Measurements from ENCODE around the gene ZFP36L2. TPM values are rescaled to one million over a fixed set of nuclear protein-coding genes. Genes with fewer than 3 reads are reported as not detected.
A peak's percentile ranks its signal among the peaks of the same experiment; 100 is the strongest.

ZFP36L2 gene
- total and polyA plus RNA-seq, 2 donors (not counting 1 experiment from before 2014, with no cell fraction given), result 94.9 to 482 TPM

DNA sequence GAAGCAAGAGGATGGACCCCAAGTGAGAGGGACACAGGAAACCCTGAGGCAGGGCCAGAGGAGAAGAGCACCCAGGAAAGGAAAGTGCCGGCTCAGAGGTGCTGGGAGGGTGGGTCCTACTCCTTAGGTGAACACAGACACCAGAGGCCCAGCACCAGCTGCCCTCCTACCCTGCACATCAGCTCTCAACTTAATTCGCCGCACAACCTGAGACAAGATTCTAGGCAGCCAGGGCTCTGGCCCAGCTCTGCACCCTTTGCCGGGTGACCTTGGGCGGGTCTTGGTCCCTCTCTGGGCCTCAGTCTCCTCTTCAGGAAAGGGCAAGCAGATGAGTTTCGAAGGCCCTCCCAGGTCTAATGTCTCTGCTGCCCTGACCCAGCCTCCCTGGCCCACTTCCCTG is 28.1 kb downstream of the ZFP36L2 start:
- H3K4me1 Mint-ChIP-seq, result peaks cover 42% of the 10 kb centered on the region
- intact Hi-C loops (cut with micrococcal nuclease), result no loop called here
- Histone ChIP-seq H3K4me1 (ENCODE audit: control insufficient read depth in 2 of 2, insufficient read depth in 2 of 2, low read length in 2 of 2) (peaks cover 40 to 53% of the 10 kb centered on the region in 2 donors), H3K9me3 (ENCODE audit: control extremely low read depth in 1 of 3, control insufficient read depth in 2 of 3, insufficient read depth in 1 of 3, low read length in 2 of 3) (no peaks in the 10 kb centered on the region), H3K27me3 (replicated peaks in 1 of 4; ENCODE audit: control extremely low read depth in 1 of 4, control insufficient read depth in 3 of 4, insufficient read depth in 4 of 4, low read length in 3 of 4) (no peaks in the 10 kb centered on the region), H3K36me3 (replicated peaks in 1 of 2; ENCODE audit: control extremely low read depth in 1 of 2, control insufficient read depth in 1 of 2, extremely low read depth in 1 of 2, insufficient read depth in 2 of 2, low read length in 1 of 2) (no peaks in the 10 kb centered on the region), H3K27ac (ENCODE audit: low read length in 2 of 2) (no peak overlapping the region), H4K20me1 (ENCODE audit: control insufficient read depth, insufficient read depth, low read length, poor library complexity, severe bottlenecking) (no peaks in the 10 kb centered on the region), H3K79me2 (ENCODE audit: control insufficient read depth, insufficient read depth, low read length) (peaks cover 4% of the 10 kb centered on the region), H3K9ac (ENCODE audit: low read length) (no peak overlapping the region), H3K4me3 (ENCODE audit: control extremely low read depth in 1 of 5, extremely low read depth in 1 of 5, insufficient read depth in 1 of 5, low read depth in 2 of 5, low read length in 4 of 5) (no peak overlapping the region), H3K4me2 (replicated peaks; ENCODE audit: low read depth, low read length, poor library complexity, severe bottlenecking) (no peak overlapping the region), H2AFZ (ENCODE audit: insufficient read depth, low read depth, low read length, poor library complexity, severe bottlenecking) (no peak overlapping the region)
- TF ChIP-seq, protein P1, sequence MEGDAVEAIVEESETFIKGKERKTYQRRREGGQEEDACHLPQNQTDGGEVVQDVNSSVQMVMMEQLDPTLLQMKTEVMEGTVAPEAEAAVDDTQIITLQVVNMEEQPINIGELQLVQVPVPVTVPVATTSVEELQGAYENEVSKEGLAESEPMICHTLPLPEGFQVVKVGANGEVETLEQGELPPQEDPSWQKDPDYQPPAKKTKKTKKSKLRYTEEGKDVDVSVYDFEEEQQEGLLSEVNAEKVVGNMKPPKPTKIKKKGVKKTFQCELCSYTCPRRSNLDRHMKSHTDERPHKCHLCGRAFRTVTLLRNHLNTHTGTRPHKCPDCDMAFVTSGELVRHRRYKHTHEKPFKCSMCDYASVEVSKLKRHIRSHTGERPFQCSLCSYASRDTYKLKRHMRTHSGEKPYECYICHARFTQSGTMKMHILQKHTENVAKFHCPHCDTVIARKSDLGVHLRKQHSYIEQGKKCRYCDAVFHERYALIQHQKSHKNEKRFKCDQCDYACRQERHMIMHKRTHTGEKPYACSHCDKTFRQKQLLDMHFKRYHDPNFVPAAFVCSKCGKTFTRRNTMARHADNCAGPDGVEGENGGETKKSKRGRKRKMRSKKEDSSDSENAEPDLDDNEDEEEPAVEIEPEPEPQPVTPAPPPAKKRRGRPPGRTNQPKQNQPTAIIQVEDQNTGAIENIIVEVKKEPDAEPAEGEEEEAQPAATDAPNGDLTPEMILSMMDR (IDR thresholded peaks at IDR 0.05), result no peak
- no peak for TF ChIP-seq EZH2 (IDR thresholded peaks at IDR 0.05; ENCODE audit: borderline replicate concordance, insufficient read depth, low read depth, low read length, poor library complexity, severe bottlenecking)
- H3K27me3 Mint-ChIP-seq, result no peaks in the 10 kb centered on the region
- H3K4me3 Mint-ChIP-seq, result no peak overlapping the region
- ATAC-seq (ENCODE audit: low read depth) (no peak), DNase-seq (no peak)
- peaks cover 3% of the 10 kb centered on the region for H3K9me3 Mint-ChIP-seq (ENCODE audit: insufficient read depth)
- ChIA-PET CTCF (no interaction called here), POLR2A (interaction anchor here (1.3 kb wide), 1 partner anchor 22 kb away, joined by 6 read pairs; no protein-coding TSS in a partner anchor)
- 97% methylated on average over 5 of the region's 6 CpGs for WGBS (ENCODE audit: insufficient coverage)
- H3K27ac Mint-ChIP-seq, result no peak overlapping the region

DNA sequence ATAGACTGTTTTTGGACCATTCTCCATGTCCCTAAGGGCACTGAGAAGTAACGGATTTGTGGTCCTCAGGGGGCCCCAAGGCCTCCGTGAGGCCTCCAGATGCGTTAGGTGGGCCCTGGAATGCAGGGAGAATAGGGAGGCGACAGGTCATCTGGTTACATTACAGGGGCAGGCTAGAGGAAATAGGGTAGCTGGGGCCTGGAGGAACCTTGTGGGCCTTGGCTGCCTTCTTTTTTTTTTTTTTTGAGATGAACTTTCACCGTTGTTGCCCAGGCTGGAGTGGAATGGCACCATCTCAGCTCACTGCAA is 28.9 kb downstream of the ZFP36L2 start:
- peak overlapping the region; percentile 86 for H3K27ac Mint-ChIP-seq
- peaks cover 40 to 60% of the 10 kb centered on the region in 2 donors for H3K4me1 ChIP-seq (ENCODE audit: control insufficient read depth in 2 of 2, insufficient read depth in 2 of 2, low read length in 2 of 2)
- WGBS (ENCODE audit: insufficient coverage), result 38% methylated on average over 4 of the region's 5 CpGs
- no peak for TF ChIP-seq EZH2 (IDR thresholded peaks at IDR 0.05; ENCODE audit: borderline replicate concordance, insufficient read depth, low read depth, low read length, poor library complexity, severe bottlenecking)
- TF ChIP-seq, protein P1 (IDR thresholded peaks at IDR 0.05), result no peak
- CTCF ChIA-PET, result no interaction called here
- no peak overlapping the region for H3K4me3 ChIP-seq (ENCODE audit: control extremely low read depth in 1 of 5, extremely low read depth in 1 of 5, insufficient read depth in 1 of 5, low read depth in 2 of 5, low read length in 4 of 5)
- H3K27ac ChIP-seq (ENCODE audit: low read length in 2 of 2), result no peak overlapping the region
- peak overlapping the region; percentile 11 for H2AFZ ChIP-seq (ENCODE audit: insufficient read depth, low read depth, low read length, poor library complexity, severe bottlenecking)
- peaks cover 3% of the 10 kb centered on the region for H3K9me3 Mint-ChIP-seq (ENCODE audit: insufficient read depth)
- H3K27me3 ChIP-seq (replicated peaks in 1 of 4; ENCODE audit: control extremely low read depth in 1 of 4, control insufficient read depth in 3 of 4, insufficient read depth in 4 of 4, low read length in 3 of 4), result no peaks in the 10 kb centered on the region
- peaks cover 47% of the 10 kb centered on the region for H3K4me1 Mint-ChIP-seq
- DNase-seq (no peak), ATAC-seq (ENCODE audit: low read depth) (no peak)
- H3K4me3 Mint-ChIP-seq, result peak overlapping the region; percentile 20
- POLR2A ChIA-PET, result interaction anchor here (0.7 to 1.3 kb wide), 3 partner anchors 18 to 23 kb away, joined by 3 to 6 read pairs (median 4); no protein-coding TSS in a partner anchor
- H3K9me3 ChIP-seq (ENCODE audit: control extremely low read depth in 1 of 3, control insufficient read depth in 2 of 3, insufficient read depth in 1 of 3, low read length in 2 of 3), result no peaks in the 10 kb centered on the region
- H3K9ac ChIP-seq (ENCODE audit: low read length), result no peak overlapping the region
- H3K27me3 Mint-ChIP-seq, result no peaks in the 10 kb centered on the region
- H3K79me2 ChIP-seq (ENCODE audit: control insufficient read depth, insufficient read depth, low read length), result peaks cover 4% of the 10 kb centered on the region
- intact Hi-C loops (cut with micrococcal nuclease), result no loop called here
- peak overlapping the region; percentile 21 for H3K4me2 ChIP-seq (replicated peaks; ENCODE audit: low read depth, low read length, poor library complexity, severe bottlenecking)
- no peaks in the 10 kb centered on the region for H3K36me3 ChIP-seq (replicated peaks in 1 of 2; ENCODE audit: control extremely low read depth in 1 of 2, control insufficient read depth in 1 of 2, extremely low read depth in 1 of 2, insufficient read depth in 2 of 2, low read length in 1 of 2)
- H4K20me1 ChIP-seq (ENCODE audit: control insufficient read depth, insufficient read depth, low read length, poor library complexity, severe bottlenecking), result no peaks in the 10 kb centered on the region
